Measurements from ENCODE around the gene TNFAIP8L3.
"Not testable (repeated sequence)": the region's sequence is repeated elsewhere in the genome, so short reads cannot be mapped to it uniquely, and the experiment has no call there.

TNFAIP8L3 gene

GRCh38 chr15:51060030-51060673 is 34.6 kb downstream of the TNFAIP8L3 start:
- no peak for DNase-seq (ENCODE audit: low read depth, low spot score)

- no peak for DNase-seq (ENCODE audit: low read depth, low spot score)
Measured at GRCh38 chr15:51054535-51054934, 40.2 kb downstream of the TNFAIP8L3 start.

GRCh38 chr15:51053571-51053970 is 41.1 kb downstream of the TNFAIP8L3 start:
- DNase-seq (ENCODE audit: low read depth, low spot score), result no peak

- DNase-seq (ENCODE audit: low read depth, low spot score), result no peak
Measured at GRCh38 chr15:51051776-51052175, 42.9 kb downstream of the TNFAIP8L3 start.

- no peak for DNase-seq (ENCODE audit: low read depth, low spot score)
Measured at GRCh38 chr15:51049081-51049480, 45.6 kb downstream of the TNFAIP8L3 start.

- DNase-seq (ENCODE audit: low read depth, low spot score), result no peak
Measured at GRCh38 chr15:51048308-51048707, 46.4 kb downstream of the TNFAIP8L3 start.

- no peak for DNase-seq (ENCODE audit: low read depth, low spot score)
Measured at GRCh38 chr15:51046799-51047449, 47.8 kb downstream of the TNFAIP8L3 start.

- DNase-seq (ENCODE audit: low read depth, low spot score), result no peak
Measured at GRCh38 chr15:51046016-51046415, 48.7 kb downstream of the TNFAIP8L3 start.

GRCh38 chr15:51044037-51044727 is 50.5 kb downstream of the TNFAIP8L3 start:
- DNase-seq (ENCODE audit: low read depth, low spot score), result peak; percentile 47

- no peak for DNase-seq (ENCODE audit: low read depth, low spot score)
Measured at GRCh38 chr15:51038974-51039319, 55.8 kb downstream of the TNFAIP8L3 start.

GRCh38 chr15:51038162-51038973 is 56.3 kb downstream of the TNFAIP8L3 start:
- peak; percentile 41 for DNase-seq (ENCODE audit: low read depth, low spot score)

GRCh38 chr15:51037474-51037873 is 57.2 kb downstream of the TNFAIP8L3 start:
- DNase-seq (ENCODE audit: low read depth, low spot score), result not testable (repeated sequence)

- no peak for DNase-seq (ENCODE audit: low read depth, low spot score)
Measured at GRCh38 chr15:51030649-51031316, 63.9 kb downstream of the TNFAIP8L3 start.

GRCh38 chr15:51025454-51025846 is 69.3 kb downstream of the TNFAIP8L3 start:
- DNase-seq (ENCODE audit: low read depth, low spot score), result no peak

- no peak for DNase-seq (ENCODE audit: low read depth, low spot score)
Measured at GRCh38 chr15:51024735-51025453, 69.8 kb downstream of the TNFAIP8L3 start.

GRCh38 chr15:51023499-51023898 is 71.2 kb downstream of the TNFAIP8L3 start:
- no peak for DNase-seq (ENCODE audit: low read depth, low spot score)

GRCh38 chr15:51022206-51022605 is 72.5 kb downstream of the TNFAIP8L3 start:
- no peak for DNase-seq (ENCODE audit: low read depth, low spot score)

- no peak for DNase-seq (ENCODE audit: low read depth, low spot score)
Measured at GRCh38 chr15:51016615-51017014, 78.1 kb downstream of the TNFAIP8L3 start.

GRCh38 chr15:51011212-51011611 is 83.5 kb downstream of the TNFAIP8L3 start:
- DNase-seq (ENCODE audit: low read depth, low spot score), result no peak

GRCh38 chr15:51007131-51007666 is 87.5 kb downstream of the TNFAIP8L3 start:
- no peak for DNase-seq (ENCODE audit: low read depth, low spot score)

Measured in ELF-1 (cell line).